Left forelimb (tissue), 1 donor: Measurements from ENCODE around the gene SLC25A30.
A peak's percentile ranks its signal among the peaks of the same experiment; 100 is the strongest.
"Not testable (repeated sequence)": the region's sequence is repeated elsewhere in the genome, so short reads cannot be mapped to it uniquely, and the experiment has no call there.

Source experiments
- DNase-seq: peaks from one replicate; pipeline ENCODE4 v3.0.0-alpha.2; 2018; ENCODE audit warnings: low spot score

The SLC25A30 gene

DNA sequence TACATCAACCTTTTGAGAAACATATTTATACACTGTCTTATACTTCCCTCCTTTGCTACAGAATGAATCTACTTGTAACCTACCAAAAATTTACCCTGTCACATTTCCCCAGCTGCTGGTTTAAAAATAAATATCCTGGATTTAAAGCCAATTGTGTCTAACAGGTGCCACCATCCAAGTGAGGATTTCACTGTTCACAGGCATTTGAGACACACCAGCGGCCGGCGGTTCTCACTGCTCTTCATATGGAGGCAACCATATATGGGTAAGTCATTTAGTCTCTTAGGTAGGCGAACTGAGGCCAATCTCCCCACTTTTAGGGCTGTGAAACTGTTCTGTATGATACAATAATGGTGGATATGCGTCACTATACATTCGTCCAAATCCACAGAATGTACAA, 26.2 kb downstream of the SLC25A30 start:
- DNase-seq, result no peak

DNA sequence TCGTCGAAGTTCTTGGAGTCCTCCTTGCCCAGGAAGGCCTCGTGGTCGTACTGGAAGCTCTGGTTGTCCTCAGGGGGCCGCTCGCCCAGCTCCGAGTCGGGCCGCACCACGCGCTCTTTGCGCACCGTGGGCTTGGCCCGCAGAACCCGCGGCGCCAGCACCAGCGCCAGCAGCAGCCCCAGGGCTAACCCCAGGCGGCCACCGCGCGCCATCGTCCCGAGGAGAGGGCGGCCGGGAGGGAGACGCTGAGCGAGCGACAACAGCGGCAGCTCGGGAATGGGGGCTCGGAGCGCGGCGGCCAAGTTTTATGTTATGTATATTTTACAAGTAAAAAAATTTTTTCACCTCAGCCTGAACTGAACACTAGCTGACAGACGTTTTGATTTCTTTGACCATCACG, 27.0 kb downstream of the SLC25A30 start:
- not testable (repeated sequence) for DNase-seq

DNA sequence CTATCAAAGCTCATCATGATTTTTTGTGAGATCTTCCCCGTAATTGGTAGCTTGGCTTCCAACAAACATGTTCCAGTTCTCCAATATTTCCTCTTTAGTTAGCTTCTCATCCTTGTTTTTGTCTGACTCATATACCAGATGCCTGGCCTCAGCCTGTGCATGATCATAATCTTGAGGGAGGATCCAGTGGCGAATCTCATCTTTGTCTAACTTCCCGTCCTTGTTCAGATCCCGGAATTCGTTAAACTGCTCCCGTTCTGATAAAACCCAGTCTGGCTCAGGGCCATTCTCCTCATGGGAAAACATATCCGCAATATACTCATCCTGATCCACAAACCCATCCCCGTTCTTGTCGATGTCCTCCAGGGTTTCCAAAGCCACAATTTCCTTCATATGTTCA, 27.8 kb downstream of the SLC25A30 start:
- DNase-seq, result not testable (repeated sequence)

DNA sequence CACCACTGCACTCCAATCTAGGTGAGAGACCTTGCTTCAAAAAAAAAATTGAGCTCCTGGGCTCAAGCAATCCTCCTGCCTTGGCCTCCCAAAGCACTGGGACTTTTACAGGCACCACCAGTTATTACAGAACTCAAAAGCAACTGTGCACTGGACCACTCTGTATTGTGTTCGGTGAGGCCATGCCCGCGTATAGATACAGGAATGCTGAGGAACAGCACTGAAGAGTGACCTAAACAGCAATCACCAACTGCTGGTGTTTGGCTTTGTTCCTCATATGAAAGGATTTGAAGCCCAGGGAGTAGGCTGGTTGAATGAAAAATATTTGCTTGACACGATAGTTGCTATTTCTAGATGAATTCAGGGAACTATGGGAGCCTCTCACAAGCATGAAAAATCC, 29.5 kb downstream of the SLC25A30 start:
- DNase-seq, result no peak

DNA sequence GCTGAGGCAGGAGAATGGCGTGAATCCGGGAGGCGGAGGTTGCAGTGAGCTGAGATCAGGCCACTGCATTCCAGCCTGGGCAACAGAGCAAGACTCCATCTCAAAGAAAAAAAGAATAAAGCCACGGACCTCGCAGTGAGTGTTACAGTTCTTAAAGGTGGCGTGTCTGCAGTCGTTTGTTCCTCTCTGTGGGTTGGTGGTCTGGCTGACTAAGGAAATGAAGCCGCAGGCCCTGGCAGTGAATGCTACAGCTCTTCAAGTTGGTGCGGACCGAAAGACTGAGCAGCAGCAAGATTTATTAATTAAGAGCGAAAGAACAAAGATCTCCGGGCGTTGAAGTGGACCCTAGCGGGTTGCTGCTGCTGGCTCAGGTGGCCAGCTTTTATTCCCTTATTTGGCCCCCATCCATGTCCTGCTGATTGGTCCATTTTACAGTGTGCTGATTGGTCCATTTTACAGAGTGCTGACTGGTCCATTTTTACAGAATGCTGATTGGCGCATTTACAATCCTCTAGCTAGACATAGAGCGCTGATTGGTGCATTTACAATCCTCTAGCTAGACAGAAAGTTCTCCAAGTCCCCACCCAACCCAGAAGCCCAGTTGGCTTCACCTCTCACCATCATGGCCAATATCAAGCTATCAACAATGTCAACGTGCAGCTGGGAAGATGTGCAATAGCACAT, 31.1 kb downstream of the SLC25A30 start:
- DNase-seq, result not testable (repeated sequence)

DNA sequence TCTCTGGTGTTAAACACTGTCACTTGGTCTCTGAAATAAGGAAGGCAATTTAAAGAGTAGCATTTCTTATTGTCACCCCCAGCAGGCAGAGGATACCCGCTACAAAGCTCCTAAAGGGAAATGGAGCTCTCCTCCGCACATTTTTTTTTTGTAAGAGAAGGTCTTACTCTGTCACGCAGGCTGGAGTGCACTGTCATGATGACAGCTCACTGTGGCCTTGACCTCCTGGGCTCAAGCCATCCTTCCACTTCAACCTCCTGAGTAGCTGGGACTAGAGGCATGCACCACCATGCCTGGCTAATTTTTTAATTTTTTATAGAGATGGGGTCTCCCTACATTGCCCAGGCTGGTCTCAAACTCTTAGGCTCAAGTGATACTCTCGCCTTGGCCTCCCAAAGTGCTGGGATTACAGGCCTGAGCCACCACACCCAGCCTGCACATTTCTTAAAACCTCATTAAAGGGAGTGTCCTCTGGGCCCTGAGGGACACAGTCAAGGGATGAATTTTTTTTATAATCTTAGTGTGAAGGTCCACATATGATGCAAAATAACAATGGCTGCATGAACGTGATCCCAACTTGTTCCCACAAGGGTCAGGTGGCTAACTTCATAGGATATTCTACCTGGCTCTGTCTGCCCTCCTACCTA, 32.1 kb downstream of the SLC25A30 start:
- no peak for DNase-seq

DNA sequence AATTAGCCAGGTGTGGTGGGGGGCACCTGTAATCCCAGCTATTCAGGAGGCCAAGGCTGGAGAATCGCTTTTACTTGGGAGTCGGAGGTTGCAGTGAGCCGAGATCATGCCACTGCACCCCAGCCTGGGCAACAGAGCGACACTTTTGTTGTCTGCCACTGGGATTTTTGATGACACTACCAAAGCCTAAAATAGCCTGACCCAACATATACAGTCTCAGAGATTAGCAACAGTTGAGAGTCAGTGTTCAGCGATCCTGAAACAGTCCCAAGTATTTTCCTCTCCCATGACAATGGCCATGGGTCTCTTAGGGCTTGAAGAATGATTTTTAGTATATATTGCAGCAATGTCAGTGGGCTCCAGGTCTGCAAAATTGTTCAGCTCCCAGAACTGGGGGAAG, 32.9 kb downstream of the SLC25A30 start:
- no peak for DNase-seq

DNA sequence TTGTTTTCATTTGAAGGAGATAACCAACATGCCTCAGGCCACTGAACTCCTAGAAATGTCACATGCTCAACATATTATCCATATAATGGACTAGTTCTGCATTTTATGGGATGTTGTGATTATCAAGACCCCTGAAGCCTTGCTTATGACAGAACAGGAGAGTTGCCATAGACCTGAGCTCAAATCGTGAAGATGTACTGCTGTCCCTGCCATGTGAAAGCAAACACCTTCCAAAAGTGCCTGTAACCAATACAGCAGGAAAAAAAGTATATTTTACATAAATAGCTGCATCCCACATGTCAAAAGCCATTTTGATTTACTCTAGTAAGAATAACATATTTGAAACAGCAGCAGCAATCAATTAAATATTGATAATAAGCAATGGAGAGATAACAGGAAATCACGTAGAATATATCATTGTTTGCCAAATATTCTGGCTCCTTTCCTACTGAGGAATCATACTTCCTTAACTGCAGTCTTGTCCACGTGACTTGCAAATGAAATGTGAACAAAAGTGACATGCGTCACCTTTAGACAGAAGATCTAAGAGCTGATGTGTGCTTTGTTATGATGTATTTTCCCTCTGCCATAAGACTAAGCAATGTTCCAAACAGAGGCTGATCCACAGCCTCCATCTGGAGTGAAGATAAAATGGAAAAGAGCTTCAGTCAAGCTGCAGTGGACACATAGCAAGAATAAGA, 33.5 kb downstream of the SLC25A30 start:
- no peak for DNase-seq

DNA sequence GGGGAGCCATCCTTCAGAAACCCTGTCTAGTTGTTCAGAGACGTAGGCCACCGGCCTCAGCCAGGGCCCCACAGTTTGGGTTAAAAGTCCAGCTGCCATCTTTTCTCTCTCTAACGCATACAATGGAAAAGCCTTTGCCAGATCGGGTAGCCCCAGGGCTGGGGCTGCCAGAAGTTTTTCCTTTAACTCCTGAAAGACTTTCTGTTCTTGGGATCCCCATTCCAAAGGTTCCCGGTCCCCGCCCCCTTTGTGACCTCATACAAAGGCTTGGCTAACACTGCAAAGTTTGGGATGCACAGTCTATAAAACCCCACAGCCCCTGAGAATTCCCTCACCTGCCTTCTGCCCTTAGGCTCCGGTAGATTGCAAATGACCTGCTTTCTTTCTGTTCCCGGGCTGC, 35.4 kb downstream of the SLC25A30 start:
- DNase-seq, result not testable (repeated sequence)

DNA sequence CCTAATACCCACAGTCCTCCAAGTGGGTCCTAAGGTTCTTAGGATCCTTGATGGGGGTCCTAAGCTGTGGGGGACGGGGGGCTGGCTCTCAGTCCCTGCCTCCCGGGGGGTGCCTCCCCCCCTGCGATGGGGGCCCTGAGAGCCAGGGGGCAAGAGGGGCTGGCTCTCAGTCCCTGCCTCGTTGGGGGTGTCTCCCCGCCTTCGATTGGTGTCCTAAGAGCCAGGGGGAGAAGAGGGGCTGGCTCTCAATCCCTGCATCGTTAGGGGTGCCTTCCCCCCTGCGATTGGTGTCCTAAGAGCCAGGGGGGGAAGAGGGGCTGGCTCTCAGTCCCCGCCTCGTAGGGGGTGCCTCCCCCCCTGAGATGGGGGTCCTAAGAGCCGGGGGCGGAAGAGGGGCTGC, 37.0 kb downstream of the SLC25A30 start:
- DNase-seq, result no peak

DNA sequence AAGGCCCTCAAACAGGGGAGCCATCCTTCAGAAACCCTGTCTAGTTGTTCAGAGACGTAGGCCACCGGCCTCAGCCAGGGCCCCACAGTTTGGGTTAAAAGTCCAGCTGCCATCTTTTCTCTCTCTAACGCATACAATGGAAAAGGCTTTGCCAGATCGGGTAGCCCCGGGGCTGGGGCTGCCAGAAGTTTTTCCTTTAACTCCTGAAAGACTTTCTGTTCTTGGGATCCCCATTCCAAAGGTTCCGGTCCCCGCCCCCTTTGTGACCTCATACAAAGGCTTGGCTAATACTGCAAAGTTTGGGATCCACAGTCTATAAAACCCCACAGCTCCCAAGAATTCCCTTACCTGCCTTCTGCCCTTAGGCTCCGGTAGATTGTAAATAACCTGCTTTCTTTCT, 37.5 kb downstream of the SLC25A30 start:
- DNase-seq, result not testable (repeated sequence)

DNA sequence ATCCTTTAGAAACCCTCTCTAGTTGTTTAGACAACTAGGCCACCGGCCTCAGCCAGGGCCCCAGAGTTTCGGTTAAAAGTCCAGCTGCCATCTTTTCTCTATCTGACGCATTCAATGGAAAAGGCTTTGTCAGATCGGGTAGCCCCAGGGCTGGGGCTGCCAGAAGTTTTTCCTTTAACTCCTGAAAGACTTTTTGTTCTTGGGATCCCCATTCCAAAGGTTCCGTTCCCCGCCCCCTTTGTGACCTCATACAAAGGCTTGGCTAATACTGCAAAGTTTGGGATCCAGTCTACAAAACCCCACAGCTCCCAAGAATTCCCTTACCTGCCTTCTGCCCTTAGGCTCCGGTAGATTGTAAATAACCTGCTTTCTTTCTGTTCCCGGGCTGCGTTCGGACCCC, 38.7 kb downstream of the SLC25A30 start:
- DNase-seq, result not testable (repeated sequence)

DNA sequence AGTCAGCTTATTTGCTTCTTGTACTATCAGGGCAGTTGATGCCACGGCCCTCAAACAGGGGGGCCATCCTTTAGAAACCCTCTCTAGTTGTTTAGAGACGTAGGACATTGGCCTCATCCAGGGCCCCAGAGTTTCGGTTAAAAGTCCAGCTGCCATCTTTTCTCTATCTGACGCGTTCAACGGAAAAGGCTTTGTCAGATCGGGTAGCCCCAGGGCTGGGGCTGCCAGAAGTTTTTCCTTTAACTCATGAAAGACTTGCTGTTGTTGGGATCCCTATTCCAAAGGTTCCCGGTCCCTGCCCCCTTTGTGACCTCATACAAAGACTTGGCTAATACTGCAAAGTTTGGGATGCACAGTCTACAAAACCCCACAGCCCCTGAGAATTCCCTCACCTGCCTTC, 39.4 kb downstream of the SLC25A30 start:
- DNase-seq, result not testable (repeated sequence)

DNA sequence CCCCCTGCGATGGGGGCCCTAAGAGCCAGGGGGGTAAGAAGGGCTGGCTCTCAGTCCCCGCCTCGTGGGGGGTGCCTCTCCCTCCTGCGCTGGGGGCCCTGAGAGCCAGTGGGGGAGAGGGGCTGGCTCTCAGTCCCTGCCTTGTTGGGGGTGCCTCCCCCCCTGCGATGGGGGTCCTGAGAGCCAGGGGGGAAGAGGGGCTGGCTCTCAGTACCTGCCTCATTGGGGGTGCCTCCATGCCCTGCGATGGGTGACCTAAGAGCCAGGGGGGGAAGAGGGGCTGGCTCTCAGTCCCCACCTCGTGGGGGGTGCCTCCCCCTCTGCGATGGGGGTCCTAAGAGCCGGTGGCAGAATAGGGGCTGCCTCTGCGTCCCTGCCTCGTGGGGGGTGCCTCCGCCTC, 40.9 kb downstream of the SLC25A30 start:
- DNase-seq, result not testable (repeated sequence)

DNA sequence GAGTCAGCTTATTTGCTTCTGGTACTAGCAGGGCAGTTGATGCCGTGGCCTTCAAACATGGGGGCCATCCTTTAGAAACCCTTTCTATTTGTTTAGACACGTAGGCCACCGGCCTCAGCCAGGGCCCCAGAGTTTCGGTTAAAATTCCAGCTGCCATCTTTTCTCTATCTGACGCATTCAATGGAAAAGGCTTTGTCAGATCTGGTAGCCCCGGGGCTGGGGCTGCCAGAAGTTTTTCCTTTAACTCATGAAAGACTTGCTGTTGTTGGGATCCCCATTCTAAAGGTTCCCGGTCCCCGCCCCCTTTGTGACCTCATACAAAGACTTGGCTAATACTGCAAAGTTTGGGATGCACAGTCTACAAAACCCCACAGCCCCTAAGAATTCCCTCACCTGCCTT, 41.5 kb downstream of the SLC25A30 start:
- DNase-seq, result not testable (repeated sequence)

DNA sequence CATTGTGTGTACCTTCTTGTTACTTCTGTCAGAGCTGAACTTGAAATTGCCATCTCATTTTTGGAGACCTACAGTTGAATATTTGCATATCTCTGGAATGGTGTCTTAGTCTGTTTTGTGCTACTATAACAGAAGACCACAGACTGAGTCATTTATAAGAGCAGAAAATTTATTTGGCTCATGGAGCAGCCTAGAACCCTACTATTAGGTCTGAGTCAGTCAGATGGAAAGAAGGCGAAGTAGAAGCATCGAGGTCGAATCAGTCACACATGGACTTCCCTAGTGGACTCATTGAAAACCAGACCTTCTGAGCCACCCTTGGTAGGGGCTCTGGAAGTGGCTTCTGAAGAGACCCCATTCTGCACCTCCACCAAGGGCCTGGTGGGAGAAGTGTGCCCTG, 43.3 kb downstream of the SLC25A30 start:
- no peak for DNase-seq

DNA sequence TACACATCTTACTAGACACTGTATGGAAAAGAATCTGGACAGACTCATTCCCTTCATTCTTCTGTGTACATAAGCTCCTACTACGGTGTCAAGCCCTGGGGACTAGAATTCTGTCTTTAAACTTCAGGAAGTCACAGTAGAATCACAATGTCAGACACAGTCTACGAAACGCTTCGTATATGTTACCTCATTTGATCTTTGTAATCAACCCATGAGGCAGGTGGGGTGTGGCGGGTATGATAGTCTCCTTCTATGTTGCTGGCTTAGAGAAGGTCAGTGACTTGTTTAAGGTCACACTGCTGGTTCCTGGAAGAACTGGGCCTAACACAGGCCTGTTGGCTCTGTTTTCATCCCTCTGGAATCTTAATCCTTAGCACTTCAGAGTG, 45.0 kb downstream of the SLC25A30 start:
- DNase-seq, result no peak

DNA sequence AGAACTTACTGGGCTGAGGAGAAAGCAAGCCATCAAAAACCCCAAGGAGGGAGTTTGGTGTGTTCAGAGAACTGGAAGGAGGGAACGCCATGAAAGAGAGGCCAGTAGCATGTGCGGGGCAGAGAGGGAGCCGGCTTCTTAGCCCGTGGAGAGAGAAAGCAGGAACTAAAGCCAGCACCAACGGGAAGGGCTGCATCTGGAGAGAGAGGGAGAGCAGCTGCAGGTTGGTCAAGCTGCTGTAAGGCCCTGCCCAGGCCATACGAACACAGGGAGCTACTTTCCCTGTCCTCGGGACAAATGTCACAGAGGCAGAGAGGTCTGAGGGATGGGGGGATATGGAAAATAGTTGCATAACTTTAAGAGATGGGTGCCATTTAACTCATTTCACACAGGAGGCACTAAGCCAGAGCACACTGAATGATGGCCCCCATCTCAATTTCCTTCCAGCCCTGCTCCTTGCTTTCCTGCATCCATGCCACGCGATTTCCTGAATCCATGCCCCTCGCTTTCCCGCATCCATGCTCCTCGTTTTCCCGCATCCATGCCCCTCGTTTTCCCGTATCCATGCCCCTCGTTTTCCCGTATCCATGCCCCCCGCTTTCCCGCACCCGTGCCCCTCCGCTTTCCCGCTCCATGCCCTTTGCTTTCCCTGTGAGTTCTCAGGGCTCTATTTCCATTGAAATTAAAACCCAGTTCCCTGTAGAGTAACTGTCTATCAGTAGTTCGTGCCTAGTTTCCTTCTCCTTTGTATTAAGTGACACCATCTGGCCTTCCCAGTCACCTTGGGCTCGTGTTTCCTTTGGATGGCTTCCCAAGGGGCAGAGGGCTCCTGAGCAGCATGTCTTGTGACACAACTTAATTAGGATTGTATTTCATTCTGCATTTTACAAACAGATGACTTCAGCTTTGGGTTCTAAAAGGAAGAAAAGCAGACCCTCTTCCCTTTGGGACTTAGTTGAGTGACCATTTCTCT, 45.7 kb downstream of the SLC25A30 start:
- no peak for DNase-seq

DNA sequence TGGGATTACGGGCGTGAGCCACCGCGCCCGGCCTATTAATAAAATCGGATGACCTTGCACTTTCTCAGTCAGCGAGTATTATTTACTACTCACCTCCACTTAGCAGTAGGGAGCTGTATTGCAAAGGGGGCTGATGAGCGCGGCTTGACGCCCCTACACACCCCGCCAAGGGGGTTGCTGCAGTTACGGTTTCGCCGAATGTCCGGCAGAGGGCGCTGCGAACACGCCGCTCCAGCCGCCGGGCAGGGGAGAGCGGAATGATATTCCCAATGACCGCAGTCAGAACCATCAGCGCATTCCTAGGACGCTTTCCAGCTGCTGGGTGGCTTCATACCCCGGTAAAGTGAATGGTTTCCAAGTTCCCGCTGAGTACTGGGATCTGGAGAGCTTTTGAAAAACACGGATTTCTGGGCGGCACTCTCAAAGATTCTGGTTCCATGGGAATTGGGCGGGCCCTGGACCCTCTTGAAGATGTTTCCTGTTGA, 47.2 kb downstream of the SLC25A30 start:
- peak; percentile 80 for DNase-seq

DNA sequence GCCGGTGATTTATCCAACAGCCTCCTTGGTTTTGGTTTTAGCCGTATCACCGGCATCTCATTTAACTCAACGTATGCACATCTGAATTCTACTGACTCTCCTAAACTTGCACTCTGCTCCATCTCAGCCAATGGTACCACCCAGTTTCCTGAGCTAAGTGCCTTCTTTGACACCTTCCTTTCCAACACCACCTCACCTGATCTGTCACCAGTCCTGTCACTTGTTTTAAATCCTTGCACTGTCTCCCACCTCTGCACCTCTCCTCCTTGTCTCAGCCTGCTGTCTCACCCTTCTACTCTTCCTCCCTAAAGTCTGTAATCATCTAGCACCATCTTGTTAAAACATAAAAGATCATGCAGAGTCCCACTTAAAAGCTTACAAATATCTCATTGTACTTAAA, 49.1 kb downstream of the SLC25A30 start:
- DNase-seq, result no peak

DNA sequence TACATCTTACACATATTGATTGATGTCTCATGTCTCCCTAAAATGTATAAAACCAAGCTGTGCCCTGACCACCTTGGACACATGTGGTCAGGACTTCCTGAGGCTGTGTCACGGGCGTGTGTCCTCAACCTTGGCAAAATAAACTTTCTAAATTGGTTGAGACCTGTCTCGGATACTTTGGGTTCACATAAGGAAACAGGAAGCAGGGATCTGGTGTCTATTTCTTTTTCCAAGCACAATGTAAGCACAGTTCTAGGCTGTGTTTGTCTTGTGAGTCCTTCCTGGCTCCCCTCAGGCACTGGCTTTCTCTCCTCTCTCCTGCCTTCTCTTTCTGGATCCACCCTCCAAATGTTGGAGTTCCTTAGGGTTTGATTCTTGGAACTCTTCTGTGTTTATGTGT, 49.6 kb downstream of the SLC25A30 start:
- DNase-seq, result no peak

DNA sequence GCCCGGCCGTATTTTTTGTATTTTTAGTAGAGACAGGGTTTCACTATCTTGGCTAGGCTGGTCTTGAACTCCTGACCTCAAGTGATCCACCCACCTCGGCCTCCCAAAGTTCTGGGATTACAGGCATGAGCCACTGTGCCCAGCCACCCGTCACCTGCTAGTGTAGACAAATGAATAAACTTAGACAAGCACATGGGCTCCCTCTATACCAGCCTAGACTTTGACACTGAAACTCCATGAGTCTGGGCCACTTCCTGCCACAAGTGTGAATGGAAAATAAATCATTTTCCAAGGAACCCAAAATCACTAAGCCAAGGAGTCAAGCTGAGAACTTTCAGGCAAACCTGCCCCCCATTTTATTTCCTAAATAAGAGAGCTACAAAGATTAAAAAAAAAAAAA, 50.2 kb downstream of the SLC25A30 start:
- DNase-seq, result no peak
